Adipose tissue (tissue), 3 donors: ENCODE results near the gene TFAP2A. TPM values are rescaled to one million over a fixed set of nuclear protein-coding genes. Genes with fewer than 3 reads are reported as not detected.

Source experiments
- H3K27ac ChIP-seq: one replicate; pipeline ENCODE4 v1.5.1; 2013; ENCODE audit warnings: low read depth, low read length
- WGBS, 3 donors: extraction: QIAGEN DNeasy Blood & Tissue Kit; methylation state at CpG; one replicate each; pipeline ENCODE4 v1.1.7; 2013; 5-methylcytosine and 5-hydroxymethylcytosine counted together
- polyA plus RNA-seq, 3 donors: library from polyadenylated mRNA; stranded (reverse); fragments of 200-250 nt; gene quantifications; one replicate each; pipeline ENCODE4 v1.2.3, GENCODE V29; 2013
- donor health status: healthy with polysubstance abuse.
- donor health status: Bipolar disorder and iron deficiency.
- donor health status: healthy.

TFAP2A gene
- polyA plus RNA-seq, 3 donors: 0.03 to 0.56 (median 0.12) TPM

DNA sequence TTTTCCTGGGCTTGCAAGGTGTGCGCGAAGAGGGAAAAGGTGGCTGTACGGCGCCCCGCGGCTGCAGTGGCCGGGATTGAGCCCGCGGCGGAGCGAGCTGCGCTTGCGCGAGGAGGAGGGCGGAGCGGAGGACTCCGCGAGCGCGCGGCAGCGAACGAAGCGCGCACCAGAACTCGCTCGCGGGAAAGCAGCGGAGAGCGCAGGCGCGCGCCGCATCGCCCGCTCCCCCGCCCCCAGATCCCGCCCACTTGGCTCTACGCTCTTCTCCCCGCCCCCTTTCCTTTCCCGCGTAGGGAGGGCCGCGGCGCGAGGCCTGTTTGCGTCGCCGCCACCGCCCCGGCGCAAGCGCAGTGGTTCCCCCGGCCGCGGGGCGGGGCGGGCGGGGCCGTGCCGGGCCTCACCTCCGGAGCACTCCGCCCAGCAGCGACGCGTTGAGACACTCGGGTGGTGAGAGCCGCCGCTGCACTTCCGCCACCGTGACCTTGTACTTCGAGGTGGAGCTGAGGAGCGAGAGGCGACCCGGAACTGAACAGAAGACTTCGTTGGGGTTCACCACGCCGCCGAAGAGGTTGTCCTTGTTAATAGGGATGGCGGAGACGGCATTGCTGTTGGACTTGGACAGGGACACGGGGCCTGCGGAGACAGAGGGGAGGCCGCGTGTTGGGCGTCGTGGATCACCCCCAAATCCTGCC lies 10.6 kb downstream of the TFAP2A start:
- WGBS, 3 donors: 1 to 3% (median 3%) methylated on average over 69 to 86 of the region's 87 CpGs

DNA sequence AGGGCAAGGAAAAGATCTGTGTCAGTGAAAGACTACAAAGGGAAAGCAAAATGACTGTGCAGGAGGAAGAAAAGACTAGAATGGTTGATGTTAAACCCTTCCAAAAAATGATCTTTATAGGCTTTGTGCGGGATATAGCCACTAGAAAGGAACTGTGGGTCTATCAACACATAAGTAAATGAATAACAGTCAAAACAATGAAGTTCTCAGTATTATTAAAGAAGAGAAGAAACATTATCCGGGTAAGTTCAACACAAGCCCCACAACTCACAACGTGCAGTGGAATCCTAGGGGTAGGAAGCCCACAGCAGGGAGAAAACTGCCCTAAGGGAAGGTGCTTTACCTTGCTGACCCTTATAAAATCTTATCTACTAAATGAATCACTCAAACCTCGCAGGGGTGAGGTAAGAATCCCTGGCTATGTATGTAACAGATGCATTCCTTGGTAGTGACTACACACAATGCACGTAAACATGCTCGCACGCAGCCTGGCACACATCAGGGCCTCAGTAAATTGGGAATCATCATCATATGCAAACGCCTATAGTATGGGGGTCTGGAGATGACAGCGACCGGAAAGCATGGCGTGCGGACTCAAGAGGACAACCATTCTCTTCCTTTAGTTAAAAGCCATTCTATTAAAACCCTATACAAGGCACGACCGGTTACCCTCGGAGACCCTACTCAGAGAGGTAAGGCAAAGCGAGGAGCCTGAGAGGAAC lies 11.3 kb downstream of the TFAP2A start:
- no peak overlapping the region for H3K27ac ChIP-seq

More for the DNA sequence above, 10.6 kb downstream of the TFAP2A start:
- H3K27ac ChIP-seq: no peak overlapping the region

DNA sequence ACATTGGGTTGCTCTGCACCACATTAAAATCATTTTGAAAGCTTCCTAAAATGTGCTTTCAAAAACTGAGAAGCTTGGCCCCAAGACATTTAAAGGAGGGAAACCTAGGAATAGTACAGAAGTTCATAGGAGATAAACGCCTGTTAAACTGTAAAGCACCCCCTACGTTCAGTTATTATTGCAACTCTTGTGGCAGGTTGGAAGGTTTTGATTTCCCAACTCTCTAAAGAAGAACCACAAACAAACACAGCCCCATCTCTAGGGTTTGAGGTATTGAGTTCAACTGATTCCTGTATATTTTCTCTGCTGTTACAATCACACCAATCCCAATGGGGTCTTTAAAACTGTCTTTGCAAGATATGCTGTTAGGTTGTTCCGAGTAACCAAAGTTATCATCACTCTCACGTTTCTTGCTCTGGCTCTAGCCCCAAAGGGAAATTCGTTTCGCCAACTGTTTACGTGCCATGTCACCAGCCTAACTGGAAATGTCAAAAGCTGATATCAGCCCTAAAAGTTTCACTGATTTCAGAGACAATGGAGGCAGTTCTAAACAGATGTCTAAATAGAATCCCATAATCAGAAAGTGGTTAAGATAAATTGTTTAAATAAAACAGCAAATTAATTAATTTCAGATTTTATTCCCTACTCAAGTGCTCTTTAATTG lies 12.1 kb downstream of the TFAP2A start:
- H3K27ac ChIP-seq: no peak overlapping the region
- WGBS, 3 donors: 34 to 48% (median 37%) methylated on average over 7 of the region's 7 CpGs

More for the DNA sequence above, 11.3 kb downstream of the TFAP2A start:
- 4 to 7% (median 7%) methylated on average over 16 of the region's 16 CpGs for WGBS, 3 donors

DNA sequence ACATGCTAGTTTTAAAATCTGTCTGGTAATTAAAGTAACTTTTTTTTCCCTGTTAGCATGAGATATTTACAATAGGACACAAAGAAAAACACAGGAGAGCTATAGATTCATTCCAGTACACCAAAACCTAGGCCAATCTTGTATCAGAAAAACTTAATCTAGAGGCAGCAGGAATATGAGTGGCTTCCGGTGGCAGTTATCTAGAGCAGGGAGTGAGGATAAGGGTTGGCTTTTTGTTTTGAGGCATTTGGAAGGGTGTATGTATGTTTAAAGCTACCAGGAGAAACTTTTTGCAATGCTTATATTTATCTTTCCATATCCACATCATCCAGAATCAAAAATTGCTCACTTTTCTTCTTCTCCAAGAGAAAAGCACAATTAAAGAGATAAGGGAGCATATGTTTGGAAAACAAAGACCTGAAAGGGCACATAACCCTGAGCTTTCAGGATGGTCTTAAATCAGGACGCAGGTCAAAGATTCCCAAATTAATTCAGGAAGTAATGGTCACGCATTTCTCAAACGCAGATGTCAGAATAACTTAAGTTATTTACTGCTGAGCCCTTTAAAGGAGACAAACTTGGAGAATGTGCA lies 13.1 kb downstream of the TFAP2A start:
- 31 to 45% (median 43%) methylated on average over 4 of the region's 4 CpGs for WGBS, 3 donors
- no peak overlapping the region for H3K27ac ChIP-seq

DNA sequence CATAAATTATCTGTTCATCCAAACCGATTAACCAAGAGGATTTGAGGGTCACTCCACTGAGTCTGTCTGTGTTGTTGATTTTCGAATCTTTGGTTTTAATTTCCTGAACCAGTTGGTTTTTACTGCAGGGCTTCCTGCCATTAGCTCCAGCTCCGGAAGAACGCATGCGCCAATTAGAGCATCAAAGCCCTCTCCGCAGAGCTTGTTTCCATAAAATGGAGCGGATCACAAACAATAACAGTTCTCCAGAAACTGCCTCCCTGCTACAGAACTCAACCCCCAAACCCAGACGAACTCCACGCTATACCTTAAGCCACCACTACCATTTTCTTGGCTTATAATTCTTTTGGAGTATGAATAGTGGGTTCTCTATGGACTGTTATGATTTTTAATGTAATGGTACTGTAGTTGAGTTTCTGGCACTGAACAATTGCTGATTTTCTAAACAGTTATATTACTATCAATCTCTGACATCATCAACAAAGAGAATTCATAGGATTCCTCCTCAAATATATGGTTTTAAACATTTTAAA lies 13.8 kb downstream of the TFAP2A start:
- no peak overlapping the region for H3K27ac ChIP-seq
- 19 to 23% (median 21%) methylated on average over 9 of the region's 9 CpGs for WGBS, 3 donors

DNA sequence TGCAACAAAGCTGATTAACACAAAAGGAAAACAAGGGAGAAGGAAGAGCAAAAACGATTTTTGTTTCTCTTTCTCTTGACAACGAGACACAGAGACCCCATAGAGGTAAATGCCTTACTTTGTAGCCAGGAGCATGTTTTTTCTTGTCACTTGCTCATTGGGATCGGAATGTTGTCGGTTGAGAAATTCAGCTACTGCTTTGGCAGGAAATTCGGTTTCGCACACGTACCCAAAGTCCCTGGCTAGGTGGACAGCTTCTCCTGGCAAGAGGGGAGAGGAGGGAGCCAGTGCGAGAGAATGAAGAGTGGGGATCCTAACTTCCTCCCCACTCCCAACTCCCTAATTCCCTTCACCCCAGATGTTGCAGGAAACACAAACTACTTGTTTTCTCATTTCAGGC lies 14.5 kb downstream of the TFAP2A start:
- 20 to 55% (median 55%) methylated on average over 8 of the region's 8 CpGs for WGBS, 3 donors

DNA sequence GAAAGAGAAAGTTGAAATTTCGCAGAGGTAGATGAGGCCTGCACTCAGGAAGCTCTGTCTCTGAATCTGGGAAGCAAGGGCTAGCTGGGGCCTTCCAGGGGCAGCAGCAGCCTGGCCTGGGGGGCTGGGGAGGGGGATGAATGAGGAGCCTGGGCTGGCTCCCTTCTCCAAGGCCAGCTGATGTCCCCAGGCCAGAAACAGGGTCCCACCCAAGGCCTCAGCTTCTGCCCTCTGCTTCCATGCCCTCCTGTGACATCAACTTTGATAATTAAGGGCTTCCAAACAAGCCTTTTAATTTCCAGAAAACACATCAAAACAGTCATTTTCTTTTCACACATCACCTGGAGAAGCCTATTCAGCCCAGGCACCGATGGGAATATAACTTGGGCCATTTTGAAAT lies 15.4 kb downstream of the TFAP2A start:
- no peak overlapping the region for H3K27ac ChIP-seq
- WGBS, 3 donors: 74 to 92% (median 86%) methylated on average over 2 of the region's 2 CpGs

More for the DNA sequence above, 14.5 kb downstream of the TFAP2A start:
- H3K27ac ChIP-seq: no peak overlapping the region

DNA sequence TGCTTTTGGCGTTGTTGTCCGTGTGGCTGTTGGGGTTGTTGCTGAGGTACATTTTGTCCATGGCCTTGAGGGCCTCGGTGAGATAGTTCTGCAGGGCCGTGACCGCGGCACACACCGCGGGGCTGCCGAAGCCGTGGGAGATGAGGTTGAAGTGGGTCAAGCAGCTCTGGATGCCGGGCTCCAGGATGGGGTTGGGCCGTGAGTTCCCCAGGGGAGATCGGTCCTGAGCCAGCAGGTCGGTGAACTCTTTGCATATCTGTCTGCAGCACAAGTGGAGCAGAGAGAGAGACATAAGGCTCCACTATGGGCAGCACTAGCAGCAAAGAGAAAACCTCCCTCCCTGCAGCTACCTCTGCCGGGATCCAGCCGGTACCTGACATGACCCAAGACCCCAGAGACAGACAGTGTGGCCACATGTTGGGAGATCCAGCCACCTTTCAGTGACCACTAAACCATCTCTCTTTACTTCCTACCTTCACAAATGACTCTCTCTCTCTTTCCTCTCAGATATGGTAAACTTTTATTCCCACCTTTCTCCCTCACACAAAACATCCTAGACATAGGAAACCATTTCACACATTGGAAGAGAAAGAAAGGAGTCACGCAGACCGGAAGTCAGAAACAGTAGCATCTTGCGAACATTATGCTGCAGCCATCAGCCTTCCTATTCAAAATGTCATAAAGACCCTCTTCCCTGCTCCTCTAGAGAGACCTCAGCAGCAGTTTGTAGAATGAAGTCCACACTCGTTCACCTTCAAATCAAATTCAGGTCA lies 16.2 kb downstream of the TFAP2A start:
- H3K27ac ChIP-seq: no peak overlapping the region
- 23 to 36% (median 34%) methylated on average over 19 to 20 of the region's 20 CpGs for WGBS, 3 donors

DNA sequence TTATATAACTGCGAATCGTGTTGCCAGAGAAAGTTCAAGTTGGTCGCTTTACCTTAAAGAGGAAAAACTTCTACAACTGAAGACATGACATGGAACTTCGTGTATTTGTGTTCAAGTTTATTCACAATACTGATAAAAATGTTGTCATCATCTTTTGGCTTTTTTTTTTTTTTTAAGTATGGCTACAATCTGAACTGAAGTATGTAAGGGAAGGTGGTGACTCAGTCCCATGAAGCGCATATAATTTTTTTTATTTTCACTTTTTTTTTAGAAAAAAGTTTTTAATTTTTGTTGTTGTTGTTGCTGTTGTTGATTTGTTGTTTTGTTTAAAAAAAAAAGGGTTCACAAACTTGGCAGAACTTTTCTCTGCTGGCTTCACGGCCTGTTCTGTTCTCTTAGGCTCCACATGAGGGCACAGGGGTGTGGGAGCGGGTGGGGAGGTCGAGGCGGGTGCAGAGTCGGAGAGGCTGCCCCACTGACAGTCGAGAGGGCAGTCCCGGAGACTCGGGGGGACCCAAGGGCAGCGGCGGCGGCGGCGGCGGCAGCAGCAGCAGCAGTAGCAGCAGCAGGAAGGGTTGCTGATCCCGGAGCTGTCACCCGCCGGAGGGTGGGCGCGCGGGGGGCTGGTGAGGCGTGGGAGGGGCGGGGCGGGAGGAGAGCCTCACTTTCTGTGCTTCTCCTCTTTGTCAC lies 17.0 kb downstream of the TFAP2A start:
- no peak overlapping the region for H3K27ac ChIP-seq
- WGBS, 3 donors: 17 to 31% (median 20%) methylated on average over 19 to 28 of the region's 28 CpGs

DNA sequence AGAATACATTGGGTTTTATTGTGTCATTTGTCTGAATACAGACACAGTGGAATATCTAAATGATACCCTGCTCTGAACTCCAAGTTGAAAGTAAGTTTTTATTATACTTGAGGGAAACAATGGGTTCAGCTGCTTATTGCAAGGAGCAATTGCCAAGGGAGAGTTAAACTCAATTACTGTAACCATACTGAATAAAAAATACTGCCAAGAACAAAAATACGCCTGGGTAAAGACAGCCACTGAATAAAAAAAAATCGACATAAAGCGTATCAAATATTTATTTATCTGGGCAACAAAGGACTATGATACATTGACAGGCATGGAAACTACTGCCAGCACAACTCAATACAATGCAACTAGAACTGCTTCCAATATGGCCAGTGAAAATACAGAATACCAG lies 18.1 kb downstream of the TFAP2A start:
- WGBS, 3 donors: 44 to 49% (median 48%) methylated on average over 3 of the region's 3 CpGs
- no peak overlapping the region for H3K27ac ChIP-seq

DNA sequence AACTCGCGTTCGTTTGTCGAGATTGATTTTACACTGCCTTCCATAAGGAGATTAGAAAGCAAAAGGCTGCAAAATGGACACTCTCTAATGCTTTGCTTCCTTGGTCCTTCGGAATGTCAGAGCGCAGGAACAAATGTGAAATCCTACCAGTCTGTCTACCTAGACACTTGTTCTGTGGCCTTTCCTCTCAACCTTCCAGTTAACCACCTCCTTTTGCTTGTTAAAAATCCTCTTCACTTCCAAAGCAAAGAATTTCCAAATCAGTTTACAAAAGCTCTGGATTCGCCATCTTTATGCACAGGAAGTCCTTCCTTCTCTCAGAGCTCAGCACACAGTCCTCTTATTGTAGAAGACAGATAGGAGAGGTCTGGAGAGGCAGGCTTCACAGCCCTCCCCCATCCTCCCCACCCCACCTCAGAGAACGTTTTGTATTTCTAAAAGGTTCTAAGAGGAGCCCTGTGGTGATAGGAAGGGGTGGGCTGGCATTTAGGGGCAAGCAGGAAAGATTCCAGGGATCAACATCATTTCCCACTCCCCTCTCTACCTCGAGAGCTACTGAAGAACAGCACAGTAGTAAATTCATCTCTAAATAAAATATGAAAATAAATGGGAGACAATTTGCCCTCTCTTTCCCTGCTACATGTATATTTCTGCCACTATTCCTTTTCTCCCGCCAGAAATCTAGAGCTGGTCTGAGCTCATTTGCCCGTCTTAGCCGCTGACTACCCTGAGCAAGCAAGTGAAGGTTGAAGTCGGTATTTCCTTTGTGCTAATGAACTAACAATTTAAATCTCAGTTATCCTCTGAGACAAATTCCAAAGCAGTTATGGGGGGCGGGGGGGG lies 18.9 kb downstream of the TFAP2A start:
- WGBS, 3 donors: 6 to 9% (median 8%) methylated on average over 14 of the region's 14 CpGs
- H3K27ac ChIP-seq: no peak overlapping the region

DNA sequence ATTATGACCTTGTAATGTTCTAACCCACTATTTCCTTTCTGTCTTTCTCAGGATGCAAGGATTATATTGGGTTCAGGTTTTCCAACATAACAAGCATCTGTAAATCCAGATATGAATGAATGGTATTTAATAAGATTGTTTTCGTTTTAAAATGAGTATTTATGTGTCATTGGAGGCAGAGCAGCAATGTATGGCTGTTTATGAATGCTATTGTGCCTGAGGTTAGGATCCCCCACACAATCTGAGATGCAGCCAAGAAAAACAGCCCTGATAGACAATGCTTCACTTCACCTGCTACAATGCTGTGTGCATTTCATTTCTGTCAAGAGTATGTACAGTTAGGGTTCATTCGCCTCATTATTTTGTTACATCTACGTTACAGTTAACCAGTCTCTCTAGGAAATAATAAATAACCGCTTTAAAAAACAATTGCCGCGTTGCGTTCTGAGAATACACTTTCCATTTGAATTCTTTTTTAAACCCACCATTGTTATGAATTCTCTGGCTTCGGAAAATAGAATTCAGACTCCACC lies 19.6 kb downstream of the TFAP2A start:
- H3K27ac ChIP-seq: no peak overlapping the region
- WGBS, 3 donors: 3 to 9% (median 6%) methylated on average over 8 of the region's 8 CpGs

DNA sequence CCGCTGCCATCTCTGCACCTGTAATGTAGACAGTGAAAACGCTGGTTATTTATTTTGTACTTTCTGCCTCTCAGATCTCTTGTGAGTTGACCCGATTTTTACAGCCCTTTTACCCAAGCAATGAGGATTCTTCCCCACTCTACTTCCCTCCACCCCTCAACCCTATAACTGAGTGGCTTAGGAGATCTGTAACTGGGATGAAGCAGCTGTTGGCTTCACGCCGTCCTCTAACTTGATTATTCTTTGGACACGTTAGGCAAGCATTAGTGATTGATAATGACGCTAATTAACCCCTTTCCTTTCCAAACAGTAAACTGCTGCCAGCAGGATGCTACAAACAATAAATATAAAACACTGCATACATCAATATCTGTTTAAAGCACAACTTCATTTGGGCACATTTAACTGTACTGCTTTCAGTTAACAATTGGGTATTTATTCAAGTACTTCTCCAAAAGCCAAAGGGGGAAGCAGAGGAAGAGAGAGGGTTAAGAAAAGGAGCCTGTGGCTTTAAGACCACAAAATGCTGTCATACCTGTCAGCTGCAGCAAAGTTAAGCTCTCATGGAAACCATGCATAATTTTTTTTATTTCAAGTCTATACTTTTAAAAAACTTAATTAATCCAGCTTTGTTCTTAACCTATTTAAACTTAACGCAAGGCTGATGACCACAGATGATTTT lies 21.2 kb downstream of the TFAP2A start:
- 3 to 8% (median 7%) methylated on average over 8 of the region's 8 CpGs for WGBS, 3 donors
- no peak overlapping the region for H3K27ac ChIP-seq

DNA sequence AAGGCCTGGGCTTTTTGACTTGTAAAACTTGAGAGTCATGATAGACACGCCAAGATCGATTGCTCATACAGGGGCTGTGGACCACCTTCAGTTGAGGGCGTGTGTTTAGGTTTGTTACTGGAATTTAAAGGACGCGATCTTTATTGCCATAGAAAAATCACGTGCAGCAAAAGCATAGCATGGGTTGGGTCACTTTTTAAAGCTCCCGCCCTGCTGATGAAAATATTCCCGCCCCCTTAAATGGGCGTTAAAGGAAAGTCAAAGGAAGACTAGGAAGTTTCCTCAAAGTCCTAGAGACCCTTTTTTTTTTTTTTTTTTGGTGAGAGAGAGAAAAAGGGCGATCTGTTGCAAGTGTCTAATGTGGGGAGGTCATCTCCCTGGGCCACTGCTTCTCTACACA lies 23.1 kb downstream of the TFAP2A start:
- no peak overlapping the region for H3K27ac ChIP-seq
- WGBS, 3 donors: 11 to 12% (median 12%) methylated on average over 10 of the region's 10 CpGs

DNA sequence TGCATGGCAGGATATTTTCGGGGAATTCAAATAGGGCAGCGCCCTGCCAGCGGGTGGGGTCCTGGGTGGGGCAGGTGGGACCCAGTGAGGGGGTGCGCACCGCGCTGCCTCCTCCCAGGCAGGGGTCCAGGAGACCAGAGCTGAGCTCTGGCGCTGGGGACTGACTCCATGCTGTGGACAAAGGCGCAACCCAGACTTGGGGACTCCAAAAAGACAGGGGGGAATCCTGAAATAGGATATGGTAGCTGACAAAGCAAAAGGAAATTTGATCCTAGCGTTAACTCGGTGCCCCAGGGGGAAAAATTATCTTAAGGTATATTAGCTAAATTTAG lies 23.6 kb downstream of the TFAP2A start:
- no peak overlapping the region for H3K27ac ChIP-seq
- 3 to 8% (median 4%) methylated on average over 10 of the region's 10 CpGs for WGBS, 3 donors
